Ammon's horn (tissue), 1 donor: Measurements from ENCODE around the gene C20orf144.

Source experiments
- DNase-seq: peaks from one replicate; pipeline ENCODE4 v3.0.0-alpha.2; 2016; ENCODE audit warnings: low spot score

C20orf144 gene

GRCh38 chr20:33664762-33665144 is 2.6 kb downstream of the C20orf144 start:
- no peak for DNase-seq

DNA sequence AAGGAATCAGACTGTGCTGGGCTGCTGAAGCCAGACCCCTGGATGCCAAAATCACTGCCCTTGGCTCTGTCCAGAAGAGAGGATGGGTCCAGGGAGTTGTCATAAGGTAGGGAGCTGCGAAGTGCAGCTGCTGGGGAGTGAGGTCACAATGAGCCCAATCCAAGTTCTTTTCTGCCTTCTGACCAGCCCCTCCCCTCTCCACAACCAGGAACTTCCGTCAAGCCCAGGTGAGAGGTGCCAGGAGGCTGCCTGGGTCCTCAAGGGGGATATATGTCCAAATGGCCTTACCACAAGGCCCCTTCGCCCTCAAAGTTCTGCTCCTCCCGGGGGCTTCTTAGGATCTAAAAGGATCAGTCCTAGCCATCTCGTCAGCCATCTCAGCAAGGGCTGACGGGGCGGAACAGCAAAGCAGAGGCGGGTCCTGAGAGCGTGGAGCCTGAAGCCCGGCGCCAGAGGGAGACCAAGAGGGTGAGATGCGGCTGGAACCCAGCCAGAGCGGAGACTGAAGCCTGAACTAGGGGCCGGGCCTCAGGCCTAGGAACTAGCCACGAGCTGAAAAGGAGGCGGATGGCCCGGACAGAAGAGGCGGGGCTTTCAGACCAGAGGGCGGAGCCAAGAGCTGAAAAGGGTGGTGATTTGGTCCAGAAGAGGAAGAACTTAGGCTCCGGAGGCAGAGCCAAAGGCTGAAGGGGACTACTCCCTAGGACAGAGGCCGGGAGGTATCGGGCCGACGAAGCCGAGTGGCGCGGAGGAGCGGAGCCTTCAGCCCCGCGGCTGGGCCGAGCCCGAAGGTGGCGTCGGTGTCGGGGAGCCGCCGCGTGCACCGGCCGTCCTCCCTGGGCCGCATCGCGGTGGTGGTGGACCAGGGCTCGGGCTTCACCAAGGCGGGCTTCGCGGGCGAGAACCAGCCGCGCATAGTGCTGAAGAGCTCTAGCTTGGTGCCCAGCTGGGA is 4.4 kb downstream of the C20orf144 start, which contains the start of gene ACTL10:
TSS of gene ACTL10 (plus strand) at position 651 of the 952 bp plus-strand sequence. CDS start 555 bp downstream, outside the sequence.
- peak; percentile 97 for DNase-seq

- no peak for DNase-seq
Measured at GRCh38 chr20:33667245-33667675, 5.1 kb downstream of the C20orf144 start.

DNA sequence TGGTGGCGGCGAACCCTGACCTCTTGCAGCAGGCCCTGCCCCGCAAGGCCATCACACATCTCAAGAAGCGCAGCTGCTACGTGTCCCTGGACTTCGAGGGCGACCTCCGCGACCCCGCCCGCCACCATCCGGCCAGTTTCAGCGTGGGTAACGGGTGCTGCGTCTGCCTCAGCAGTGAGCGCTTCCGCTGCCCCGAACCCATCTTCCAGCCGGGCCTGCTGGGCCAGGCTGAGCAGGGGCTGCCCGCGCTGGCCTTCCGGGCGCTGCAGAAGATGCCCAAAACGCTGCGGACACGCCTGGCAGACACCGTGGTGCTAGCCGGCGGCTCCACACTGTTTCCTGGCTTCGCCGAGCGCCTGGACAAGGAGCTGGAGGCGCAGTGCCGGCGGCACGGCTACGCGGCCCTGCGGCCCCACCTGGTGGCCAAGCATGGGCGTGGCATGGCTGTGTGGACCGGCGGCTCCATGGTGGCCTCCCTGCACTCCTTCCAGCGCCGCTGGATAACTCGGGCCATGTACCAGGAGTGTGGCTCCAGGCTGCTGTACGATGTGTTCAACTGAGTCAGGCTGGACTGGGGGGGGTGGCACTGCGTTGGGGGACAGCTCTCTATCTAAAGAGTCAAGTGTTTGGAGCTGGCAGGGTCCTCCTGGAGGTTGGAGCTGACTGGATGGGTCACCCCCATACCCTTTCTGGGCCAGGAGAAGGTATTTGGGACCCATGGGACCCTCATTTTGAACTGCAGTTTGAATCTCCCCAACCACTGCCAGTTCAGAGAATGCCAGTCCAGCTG is 5.7 kb downstream of the C20orf144 start:
- DNase-seq, result peak; percentile 86

GRCh38 chr20:33668466-33669155 is 6.5 kb downstream of the C20orf144 start:
- DNase-seq, result no peak

GRCh38 chr20:33669224-33669623 is 7.1 kb downstream of the C20orf144 start:
- DNase-seq, result no peak

DNA sequence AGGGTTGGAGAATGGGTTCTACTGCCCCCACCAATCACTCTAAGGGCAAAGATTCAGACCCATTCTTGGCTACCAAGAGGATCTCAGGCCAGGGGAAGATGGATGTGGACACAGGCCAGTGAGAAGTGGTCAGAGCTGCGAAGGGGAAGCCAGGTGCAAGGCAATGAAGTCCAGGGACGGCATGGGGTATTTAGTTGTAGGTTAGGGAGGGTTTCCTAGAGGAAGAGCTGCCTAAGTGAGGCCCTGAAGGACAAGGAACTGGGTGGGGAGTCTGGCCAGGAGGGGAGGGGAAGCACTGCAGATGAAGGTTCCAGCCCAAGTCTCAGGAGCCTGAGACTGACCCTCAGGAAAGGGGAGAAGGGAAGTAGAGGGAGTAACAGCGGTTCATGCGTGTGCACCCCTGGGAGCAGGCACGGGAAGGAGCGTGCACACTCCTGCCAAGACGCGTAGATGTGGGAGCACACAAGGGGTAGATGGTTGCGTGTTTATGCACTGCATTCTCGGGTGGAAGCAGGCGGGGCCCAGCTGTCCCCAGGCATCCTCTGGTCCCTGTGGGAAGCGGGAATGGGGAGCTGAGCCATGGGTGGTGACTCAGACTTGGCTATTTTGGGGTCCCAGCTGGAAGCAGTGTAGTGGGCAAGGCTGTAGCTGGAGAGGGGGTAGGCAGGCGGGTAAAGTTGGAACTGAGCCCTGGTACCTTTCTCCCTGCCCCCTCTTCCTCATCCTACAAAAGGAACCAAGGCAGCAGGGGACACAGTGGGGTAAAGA is 7.9 kb downstream of the C20orf144 start:
- no peak for DNase-seq

GRCh38 chr20:33670715-33671499 is 8.8 kb downstream of the C20orf144 start:
- DNase-seq, result no peak

- DNase-seq, result no peak
Measured at GRCh38 chr20:33671573-33672288, 9.6 kb downstream of the C20orf144 start.

- DNase-seq, result no peak
Measured at GRCh38 chr20:33672426-33673113, 10.4 kb downstream of the C20orf144 start.

- DNase-seq, result no peak
Measured at GRCh38 chr20:33673114-33673409, 10.9 kb downstream of the C20orf144 start.

GRCh38 chr20:33673410-33674293 is 11.5 kb downstream of the C20orf144 start:
- DNase-seq, result no peak

GRCh38 chr20:33674294-33675135 is 12.4 kb downstream of the C20orf144 start, which contains the start of gene NECAB3:
TSS of gene NECAB3 (minus strand) at chr20:33674428. CDS start at chr20:33674352, 76 bp downstream.
- DNase-seq, result peak; percentile 85

GRCh38 chr20:33675136-33675959 is 13.2 kb downstream of the C20orf144 start:
- DNase-seq, result no peak

DNA sequence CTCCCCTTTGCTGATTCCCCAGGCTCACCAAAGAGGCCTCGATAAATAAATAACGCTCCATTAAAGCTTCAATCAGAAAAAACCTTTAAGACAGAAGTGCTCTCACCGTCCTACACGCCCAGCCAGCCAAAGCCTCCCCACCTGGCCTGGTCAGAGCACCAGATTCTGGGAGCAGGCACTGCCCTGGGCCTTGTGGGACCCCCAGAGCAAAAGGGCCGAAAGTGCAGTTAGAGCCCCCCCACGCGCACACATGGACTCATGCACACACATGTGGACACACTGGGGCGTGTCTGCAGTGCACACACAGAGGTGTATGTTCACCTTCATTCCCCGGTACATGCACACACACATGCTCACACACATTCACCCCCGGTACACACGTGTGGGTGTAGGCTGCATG is 14.0 kb downstream of the C20orf144 start:
- no peak for DNase-seq
